Measurements from ENCODE around the gene SNRPD3.

Gene SNRPD3

GRCh38 chr22:24585927-24586546, 30.2 kb downstream of the SNRPD3 start:
- H3K4me3 ChIP-seq (ENCODE audit: low read length): no peak overlapping the region
- no peak for DNase-seq (ENCODE audit: low read depth)
- TF ChIP-seq CTCF (IDR thresholded peaks at IDR 0.05; ENCODE audit: insufficient read depth, low read depth, low read length, missing control alignments): no peak

GRCh38 chr22:24587251-24587650, 31.5 kb downstream of the SNRPD3 start:
- DNase-seq (ENCODE audit: low read depth): no peak
- H3K4me3 ChIP-seq (ENCODE audit: low read length): no peak overlapping the region
- TF ChIP-seq CTCF (IDR thresholded peaks at IDR 0.05; ENCODE audit: insufficient read depth, low read depth, low read length, missing control alignments): no peak

- TF ChIP-seq CTCF (IDR thresholded peaks at IDR 0.05; ENCODE audit: insufficient read depth, low read depth, low read length, missing control alignments): no peak
- no peak for DNase-seq (ENCODE audit: low read depth)
- H3K4me3 ChIP-seq (ENCODE audit: low read length): no peak overlapping the region
Observed at GRCh38 chr22:24587948-24588347, 32.1 kb downstream of the SNRPD3 start.

GRCh38 chr22:24588381-24588756, 32.6 kb downstream of the SNRPD3 start:
- no peak for DNase-seq (ENCODE audit: low read depth)
- no peak for TF ChIP-seq CTCF (IDR thresholded peaks at IDR 0.05; ENCODE audit: insufficient read depth, low read depth, low read length, missing control alignments)
- H3K4me3 ChIP-seq (ENCODE audit: low read length): no peak overlapping the region

- DNase-seq (ENCODE audit: low read depth): no peak
- no peak overlapping the region for H3K4me3 ChIP-seq (ENCODE audit: low read length)
- no peak for TF ChIP-seq CTCF (IDR thresholded peaks at IDR 0.05; ENCODE audit: insufficient read depth, low read depth, low read length, missing control alignments)
Observed at GRCh38 chr22:24588757-24589481, 33.1 kb downstream of the SNRPD3 start.

GRCh38 chr22:24589518-24590030, 33.8 kb downstream of the SNRPD3 start:
- no peak for TF ChIP-seq CTCF (IDR thresholded peaks at IDR 0.05; ENCODE audit: insufficient read depth, low read depth, low read length, missing control alignments)
- H3K4me3 ChIP-seq (ENCODE audit: low read length): no peak overlapping the region
- no peak for DNase-seq (ENCODE audit: low read depth)

Data from epithelial cell of esophagus (primary cell).